ENCODE results near the gene PEX14. TPM values are rescaled to one million over a fixed set of nuclear protein-coding genes. Genes with fewer than 3 reads are reported as not detected.

Gene PEX14
- total RNA-seq, 1 donor from 2014 or later: 35.4 TPM

- DNase-seq (ENCODE audit: low spot score): no peak
These were observed 169.8 kb downstream of the PEX14 start for GRCh38 chr1:10644307-10645128.

GRCh38 chr1:10646347-10646861 is 171.7 kb downstream of the PEX14 start:
- DNase-seq (ENCODE audit: low spot score): no peak

GRCh38 chr1:10647414-10648170 is 172.8 kb downstream of the PEX14 start:
- DNase-seq (ENCODE audit: low spot score): no peak

- DNase-seq (ENCODE audit: low spot score): no peak
These were observed 174.2 kb downstream of the PEX14 start for GRCh38 chr1:10648689-10649516.

GRCh38 chr1:10649517-10650201 is 174.9 kb downstream of the PEX14 start:
- no peak for DNase-seq (ENCODE audit: low spot score)

GRCh38 chr1:10650556-10651388 is 176.0 kb downstream of the PEX14 start:
- no peak for DNase-seq (ENCODE audit: low spot score)

GRCh38 chr1:10651389-10651766 is 176.6 kb downstream of the PEX14 start:
- no peak for DNase-seq (ENCODE audit: low spot score)

GRCh38 chr1:10651793-10652192 is 177.0 kb downstream of the PEX14 start:
- no peak for DNase-seq (ENCODE audit: low spot score)

- no peak for DNase-seq (ENCODE audit: low spot score)
These were observed 177.9 kb downstream of the PEX14 start for GRCh38 chr1:10652626-10653025.

- no peak for DNase-seq (ENCODE audit: low spot score)
These were observed 178.8 kb downstream of the PEX14 start for GRCh38 chr1:10653370-10654125.

- DNase-seq (ENCODE audit: low spot score): no peak
These were observed 180.3 kb downstream of the PEX14 start for GRCh38 chr1:10655002-10655401.

- no peak for DNase-seq (ENCODE audit: low spot score)
These were observed 181.7 kb downstream of the PEX14 start for GRCh38 chr1:10656431-10656830.

GRCh38 chr1:10657088-10657847 is 182.5 kb downstream of the PEX14 start:
- DNase-seq (ENCODE audit: low spot score): no peak

GRCh38 chr1:10658396-10659066 is 183.8 kb downstream of the PEX14 start:
- no peak for DNase-seq (ENCODE audit: low spot score)

GRCh38 chr1:10659218-10659617 is 184.5 kb downstream of the PEX14 start:
- no peak for DNase-seq (ENCODE audit: low spot score)

- no peak for DNase-seq (ENCODE audit: low spot score)
These were observed 185.1 kb downstream of the PEX14 start for GRCh38 chr1:10659646-10660540.

GRCh38 chr1:10661453-10661852 is 186.7 kb downstream of the PEX14 start:
- no peak for DNase-seq (ENCODE audit: low spot score)

Measured in mesenteric fat pad (tissue), 1 donor.